ENCODE data around the gene CCN5.
A peak's percentile ranks its signal among the peaks of the same experiment; 100 is the strongest.

CCN5 gene

DNA sequence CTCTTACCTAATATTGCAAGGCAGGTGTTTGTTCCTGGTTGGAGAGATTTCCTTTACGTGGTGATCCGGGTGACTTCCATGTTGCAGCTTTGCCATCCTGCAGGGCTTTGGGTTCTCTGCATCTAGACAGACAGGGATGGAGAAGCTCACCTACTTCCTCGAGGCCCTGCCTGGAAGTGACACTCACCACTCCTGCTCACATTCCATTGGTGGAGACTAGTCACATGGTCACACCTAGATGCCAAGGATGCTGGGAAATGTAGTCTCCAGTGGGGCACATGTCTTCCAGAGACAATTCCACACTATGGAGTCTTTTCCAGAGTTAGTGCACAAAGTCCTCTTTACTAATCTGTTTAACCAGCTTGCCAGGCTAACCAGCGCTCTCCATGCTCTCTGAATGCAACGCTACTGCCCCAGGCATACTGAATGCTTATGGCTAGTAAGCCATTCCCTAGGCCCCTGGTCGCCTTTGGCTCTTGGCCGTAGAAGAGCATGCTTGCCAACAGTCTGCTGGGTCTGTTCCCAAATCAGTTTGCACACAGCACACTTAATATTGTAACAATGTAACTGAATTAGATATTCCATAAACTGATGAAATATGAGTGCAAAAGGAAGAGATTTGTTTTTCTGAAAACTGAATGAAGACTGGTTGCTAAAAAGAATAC, 23.8 kb downstream of the CCN5 start:
- DNase-seq = peak; percentile 88

DNA sequence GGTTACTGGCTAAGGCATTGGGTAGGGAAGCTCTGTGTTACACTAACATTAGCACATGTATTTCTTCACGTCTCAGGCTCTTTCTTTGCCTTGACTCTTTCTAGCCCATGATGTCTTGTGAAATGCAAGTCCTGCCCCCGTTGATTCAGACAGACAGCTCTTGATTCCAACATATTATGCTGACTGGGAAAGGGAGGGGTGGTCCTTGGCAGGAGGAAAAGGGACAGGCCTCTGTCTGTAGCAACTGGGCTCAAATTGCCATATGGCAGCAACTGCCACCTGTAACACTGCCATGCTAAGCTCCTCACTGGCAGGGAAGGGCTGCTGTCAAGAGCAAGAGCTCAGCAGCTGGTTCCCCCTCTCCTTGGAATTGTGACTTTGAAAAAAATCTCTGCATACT, 24.8 kb downstream of the CCN5 start:
- DNase-seq = no peak

DNA sequence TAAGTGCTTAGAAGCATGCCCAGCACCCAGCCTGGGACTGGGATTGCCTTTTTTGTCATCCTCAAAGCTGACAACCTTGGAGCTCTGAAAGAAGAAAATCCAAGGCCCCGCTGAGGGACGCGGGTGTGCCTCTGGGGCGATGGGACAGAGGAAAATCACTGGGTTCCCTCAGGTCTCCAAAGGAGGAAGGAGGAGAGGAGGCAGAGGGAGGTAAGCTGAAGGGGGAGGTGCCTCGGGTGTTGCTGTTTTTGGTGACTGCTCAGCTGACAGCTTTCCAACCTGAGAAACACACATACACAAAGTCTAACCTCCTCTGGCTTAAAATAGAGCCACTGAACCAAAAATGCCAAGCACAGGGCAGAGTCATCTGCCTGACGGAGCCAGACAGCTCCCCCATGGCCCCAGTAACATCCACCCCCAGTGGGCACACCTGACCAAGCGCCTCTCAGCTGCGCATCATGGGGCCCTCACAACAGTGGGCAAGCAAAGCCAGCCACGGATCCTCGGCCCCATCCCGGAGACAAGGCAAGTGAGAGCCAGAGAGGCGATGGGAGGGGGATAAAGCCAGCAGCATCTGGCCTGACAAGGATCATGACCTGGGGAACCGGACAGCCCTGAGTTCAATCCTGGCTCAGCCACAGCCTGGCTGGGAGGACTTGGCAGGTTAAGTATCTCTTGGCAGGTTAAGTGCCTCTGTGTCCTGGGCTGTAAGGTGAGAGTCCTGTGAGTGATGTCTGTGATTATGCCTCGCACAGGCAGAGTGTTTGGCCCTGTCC, 27.3 kb downstream of the CCN5 start:
- no peak for DNase-seq

DNA sequence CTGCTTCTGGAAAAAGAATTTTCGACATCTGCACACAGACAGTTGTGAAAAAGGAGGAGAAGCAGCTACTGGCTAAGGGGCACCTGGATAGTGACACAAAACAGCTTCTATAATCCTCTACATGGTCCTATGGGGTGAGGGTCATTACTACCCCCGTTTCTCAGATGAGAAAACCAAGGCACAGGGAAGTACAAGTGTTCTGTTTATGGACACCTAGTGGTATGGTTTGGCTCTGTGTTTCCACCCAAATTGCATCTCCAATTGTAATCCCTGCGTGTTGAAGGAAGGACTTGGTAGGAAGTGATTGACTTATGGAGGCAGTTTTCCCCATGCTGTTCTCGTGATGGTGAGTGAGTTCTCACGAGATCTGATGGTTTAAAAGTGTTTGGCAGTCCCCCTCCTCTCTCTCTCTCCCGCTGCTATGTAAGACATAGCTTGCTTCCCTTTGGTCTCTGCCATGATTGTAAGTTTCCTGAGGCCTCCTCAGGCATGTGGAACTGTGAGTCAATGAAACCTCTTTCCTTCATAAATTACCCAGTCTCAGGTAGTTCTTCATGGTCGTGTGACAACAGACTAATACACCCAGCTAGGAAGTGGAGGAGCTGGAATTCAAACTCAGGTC, 28.0 kb downstream of the CCN5 start:
- DNase-seq = no peak

DNA sequence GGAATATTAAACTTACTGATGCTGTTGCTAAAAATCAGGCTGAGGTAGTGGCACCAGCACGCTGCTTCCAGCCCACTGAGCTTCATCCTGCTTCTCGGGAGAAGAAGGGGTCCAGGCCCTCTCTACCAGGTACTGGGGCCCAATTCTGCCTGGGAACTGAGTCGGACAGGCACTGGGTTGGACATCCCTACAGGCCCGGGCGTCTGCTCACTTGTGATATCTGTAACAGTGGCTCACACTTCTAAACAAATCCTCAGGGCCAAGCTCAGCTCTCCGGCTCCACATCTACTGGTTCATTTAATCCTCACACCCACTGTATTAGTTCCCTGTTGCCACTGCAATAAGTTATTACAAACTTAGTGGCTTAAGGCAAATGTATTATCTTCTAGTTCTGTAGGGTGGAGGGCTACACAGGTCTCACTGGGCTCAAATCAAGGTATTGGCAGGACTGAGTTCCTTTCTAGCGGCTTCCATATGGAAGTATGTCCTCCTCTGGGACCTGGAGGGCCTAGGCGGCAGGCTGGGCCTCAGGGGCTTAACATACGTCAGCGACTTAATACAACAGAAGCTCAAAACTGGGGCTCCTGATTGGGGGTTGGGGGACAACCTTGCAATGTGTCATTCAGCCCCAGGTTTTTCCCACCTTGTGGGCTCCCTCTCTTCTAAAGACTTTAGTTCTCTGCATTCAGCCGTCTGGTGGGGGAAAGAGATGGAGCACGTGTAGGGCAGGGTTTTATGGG, 28.9 kb downstream of the CCN5 start:
- DNase-seq = no peak

DNA sequence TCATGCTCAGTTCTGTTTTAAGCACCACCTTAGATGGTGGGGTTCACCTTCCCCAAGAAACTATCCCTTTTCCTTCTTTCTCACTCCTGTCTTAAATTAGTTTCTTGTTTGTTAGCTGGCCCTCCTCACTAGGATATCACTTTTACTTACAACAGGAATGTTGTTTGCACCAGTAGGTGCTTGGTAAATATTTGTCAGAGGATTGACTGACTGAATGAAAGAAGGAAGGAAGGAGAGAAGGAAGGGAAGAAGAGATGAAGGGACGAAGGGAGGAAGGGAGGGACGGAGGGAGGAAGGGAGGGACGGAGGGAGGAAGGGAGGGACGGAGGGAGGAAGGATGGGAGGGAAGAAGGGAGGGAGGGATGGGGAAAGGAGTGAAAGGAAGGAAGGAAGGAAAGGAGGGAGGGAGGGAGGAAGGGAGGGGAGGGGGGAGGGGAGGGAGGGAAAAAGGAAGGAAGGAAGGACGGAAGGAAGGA, 30.0 kb downstream of the CCN5 start:
- no peak for DNase-seq

DNA sequence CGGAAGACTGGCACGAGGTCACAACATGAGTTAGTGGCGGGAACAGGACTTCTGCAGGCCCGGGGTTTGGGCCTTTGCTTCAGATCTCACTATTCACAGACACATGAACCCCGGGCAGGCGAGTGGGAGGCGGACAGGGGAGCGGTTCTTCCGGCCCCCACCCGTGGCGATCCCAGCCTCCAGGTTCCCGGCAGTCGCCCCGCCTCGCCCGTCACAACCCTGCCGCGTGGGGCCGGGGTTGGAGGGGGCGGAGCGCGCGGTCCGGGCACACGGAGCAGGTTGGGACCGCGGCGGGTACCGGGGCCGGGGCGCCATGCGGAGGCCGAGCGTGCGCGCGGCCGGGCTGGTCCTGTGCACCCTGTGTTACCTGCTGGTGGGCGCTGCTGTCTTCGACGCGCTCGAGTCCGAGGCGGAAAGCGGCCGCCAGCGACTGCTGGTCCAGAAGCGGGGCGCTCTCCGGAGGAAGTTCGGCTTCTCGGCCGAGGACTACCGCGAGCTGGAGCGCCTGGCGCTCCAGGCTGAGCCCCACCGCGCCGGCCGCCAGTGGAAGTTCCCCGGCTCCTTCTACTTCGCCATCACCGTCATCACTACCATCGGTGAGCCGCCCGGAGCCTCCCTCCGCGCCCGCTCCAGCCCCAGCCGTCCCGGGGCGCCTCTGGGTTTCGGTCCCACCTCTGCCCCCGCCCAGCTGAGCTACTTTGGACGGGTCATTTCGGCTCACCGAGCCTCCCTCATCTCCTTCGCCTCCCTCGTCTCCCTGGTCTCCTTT, 30.6 kb downstream of the CCN5 start, which contains the start of gene KCNK15:
KCNK15 (plus strand) TSS at position 268 of the 769 bp plus-strand sequence; CDS start at position 314, 46 bp downstream.
- peak in 1 of 2 experiments; percentile 76 for DNase-seq

DNA sequence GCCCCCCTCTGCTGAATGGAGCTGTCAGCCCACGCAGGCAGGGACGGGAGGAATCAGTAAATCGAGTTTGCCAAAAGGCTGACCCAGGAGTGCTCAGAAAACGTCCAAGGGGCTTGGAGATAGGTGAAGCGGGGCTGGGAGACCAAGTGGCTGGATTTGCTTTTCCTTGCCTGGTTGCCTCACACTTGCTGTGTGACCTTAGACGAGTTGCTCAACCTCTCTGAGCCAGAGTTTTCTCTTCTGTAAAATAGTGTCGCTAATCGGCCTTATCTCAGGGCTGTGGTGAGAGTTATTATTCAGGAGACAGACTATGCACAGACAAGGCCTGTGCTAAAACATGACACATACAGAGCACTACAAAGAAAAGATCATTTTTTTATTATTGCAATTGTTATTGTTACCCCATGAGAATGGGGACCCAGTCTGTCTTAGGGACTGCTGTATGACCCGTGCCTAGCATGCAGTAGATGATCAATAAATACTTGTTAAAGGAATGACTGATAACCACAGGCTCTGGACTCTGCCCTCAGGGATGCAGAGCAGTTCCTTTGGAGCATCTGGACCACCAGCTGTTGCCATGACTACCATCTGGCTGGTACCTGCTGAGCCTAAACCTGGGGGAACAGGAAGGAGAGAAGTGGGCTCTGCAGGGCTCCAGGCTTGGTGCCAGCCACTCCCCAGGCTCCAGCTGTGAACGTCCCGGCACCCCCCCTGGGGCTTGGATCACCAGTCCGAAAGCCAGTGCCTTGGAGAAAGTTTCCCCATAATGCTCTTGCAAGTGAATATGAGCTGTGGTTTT, 31.4 kb downstream of the CCN5 start:
- peak in 1 of 2 experiments; percentile 23 for DNase-seq

DNA sequence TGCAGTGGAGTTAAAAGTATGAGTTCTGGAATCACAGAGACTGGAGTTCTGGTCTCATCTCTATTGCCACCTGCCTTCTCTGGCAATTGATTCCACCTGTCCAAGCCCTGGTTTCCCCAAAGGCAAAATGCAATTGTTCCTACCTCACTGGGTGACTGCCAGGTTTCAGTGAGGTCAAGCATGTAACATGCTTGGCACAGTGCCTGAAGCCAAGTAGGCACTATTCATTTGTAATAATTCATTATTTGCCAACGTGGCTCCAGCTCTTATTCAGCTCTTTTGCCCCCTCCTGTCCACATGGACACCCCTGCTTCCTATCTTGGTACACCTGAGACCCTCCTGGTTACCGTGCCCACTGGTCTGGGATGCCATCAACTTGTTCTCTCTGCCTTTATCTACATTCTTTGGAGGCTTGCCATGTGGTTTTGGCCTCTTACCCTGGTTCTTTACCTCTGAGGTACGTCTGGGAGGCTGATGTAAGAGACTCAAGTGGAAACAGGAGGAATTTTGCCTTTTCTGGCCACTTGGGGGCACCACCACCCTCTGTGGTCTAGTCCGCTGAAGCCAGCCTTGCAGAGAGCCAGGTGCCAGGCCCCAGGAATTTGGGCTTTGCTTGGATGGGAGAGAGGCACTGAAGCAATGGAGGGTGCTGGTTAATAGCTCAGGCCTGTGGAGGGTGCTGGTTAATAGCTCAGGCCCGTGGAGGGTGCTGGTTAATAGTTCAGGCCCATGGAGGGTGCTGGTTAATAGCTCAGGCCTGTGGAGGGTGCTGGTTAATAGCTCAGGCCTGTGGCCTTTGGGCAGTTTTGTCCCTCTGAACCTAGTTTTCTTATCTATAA, 32.2 kb downstream of the CCN5 start:
- DNase-seq = peak; percentile 77 to 92

DNA sequence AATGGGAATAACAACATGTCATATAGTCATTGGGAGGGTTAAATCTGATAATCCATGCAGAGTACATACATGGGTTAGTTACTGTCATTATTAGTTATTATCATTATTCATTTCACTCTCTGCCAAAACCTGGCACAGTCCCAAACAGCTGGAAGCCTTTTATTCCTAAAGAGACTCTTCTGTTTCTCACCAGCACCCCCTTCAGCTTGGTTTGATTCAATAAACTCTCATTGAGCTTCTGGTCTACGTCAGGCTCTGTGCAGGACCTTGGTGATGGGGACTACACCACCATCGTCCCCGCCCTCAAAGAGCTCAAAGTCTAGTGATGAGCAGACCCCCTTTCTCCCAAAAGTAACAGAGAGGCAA, 32.8 kb downstream of the CCN5 start:
- DNase-seq = peak in 1 of 2 experiments; percentile 20

DNA sequence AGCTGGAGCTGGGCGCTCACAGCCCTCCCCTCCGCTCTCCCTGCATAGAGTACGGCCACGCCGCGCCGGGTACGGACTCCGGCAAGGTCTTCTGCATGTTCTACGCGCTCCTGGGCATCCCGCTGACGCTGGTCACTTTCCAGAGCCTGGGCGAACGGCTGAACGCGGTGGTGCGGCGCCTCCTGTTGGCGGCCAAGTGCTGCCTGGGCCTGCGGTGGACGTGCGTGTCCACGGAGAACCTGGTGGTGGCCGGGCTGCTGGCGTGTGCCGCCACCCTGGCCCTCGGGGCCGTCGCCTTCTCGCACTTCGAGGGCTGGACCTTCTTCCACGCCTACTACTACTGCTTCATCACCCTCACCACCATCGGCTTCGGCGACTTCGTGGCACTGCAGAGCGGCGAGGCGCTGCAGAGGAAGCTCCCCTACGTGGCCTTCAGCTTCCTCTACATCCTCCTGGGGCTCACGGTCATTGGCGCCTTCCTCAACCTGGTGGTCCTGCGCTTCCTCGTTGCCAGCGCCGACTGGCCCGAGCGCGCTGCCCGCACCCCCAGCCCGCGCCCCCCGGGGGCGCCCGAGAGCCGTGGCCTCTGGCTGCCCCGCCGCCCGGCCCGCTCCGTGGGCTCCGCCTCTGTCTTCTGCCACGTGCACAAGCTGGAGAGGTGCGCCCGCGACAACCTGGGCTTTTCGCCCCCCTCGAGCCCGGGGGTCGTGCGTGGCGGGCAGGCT, 35.1 kb downstream of the CCN5 start:
- peak in 1 of 2 experiments; percentile 27 for DNase-seq

DNA sequence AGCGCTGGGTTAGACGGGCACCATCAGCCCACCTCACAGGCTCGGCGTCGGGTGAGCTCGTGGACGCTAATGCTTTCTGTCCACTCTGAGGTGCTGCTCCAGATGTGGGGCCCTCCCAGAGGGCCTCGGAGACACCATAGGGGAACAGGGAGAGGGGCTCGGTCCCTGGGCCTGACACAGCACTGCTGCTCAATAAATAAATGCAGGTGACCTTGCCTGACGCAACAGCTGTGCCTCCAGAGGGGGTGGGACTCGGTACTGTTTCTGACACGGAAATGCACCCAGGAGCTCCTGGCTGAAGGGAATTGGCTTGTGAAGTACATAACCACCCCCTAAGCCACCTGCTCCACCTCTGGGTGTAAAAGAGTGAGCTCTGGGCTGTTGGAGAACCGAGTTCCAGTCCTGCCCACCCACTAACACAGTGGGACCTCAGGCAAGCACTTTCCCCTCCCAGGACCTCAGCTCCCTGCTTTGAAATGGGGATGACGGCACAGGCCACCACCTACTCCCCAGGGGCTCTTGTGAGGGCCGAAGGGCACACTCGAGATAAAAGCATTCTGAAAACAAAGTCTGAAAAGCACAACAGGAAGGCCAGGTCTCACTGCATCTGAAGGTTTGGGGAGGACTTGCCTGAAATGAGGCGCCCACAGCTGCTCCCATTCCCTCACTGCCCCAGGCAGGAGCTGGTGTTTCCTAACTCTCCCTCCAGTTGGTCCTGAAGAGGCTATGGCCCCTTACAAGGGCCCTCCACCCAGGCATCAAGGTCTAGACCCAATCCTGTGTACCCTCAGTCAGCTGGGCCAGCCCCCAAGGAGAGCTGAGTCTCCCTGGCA, 37.1 kb downstream of the CCN5 start:
- no peak for DNase-seq

DNA sequence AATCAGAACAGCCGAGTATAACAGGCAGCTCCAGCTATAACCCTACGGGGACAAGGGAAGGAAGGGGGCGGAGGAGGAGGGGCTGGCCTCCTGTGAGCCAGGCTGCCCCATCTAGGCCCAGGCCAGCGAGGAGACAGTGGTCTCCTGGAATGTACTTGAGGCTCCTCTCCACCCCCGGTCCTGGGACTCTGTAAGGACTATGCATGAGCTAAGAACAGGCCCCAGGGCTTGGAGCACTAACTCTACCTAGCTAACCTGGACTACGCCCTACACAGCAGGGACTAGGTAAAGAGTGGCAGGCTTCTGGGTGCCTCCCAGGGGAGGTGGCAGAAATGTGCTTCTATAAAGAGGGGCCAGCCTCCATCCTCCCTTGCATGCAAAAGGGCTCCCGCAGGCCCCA, 39.4 kb downstream of the CCN5 start:
- DNase-seq = no peak

DNA sequence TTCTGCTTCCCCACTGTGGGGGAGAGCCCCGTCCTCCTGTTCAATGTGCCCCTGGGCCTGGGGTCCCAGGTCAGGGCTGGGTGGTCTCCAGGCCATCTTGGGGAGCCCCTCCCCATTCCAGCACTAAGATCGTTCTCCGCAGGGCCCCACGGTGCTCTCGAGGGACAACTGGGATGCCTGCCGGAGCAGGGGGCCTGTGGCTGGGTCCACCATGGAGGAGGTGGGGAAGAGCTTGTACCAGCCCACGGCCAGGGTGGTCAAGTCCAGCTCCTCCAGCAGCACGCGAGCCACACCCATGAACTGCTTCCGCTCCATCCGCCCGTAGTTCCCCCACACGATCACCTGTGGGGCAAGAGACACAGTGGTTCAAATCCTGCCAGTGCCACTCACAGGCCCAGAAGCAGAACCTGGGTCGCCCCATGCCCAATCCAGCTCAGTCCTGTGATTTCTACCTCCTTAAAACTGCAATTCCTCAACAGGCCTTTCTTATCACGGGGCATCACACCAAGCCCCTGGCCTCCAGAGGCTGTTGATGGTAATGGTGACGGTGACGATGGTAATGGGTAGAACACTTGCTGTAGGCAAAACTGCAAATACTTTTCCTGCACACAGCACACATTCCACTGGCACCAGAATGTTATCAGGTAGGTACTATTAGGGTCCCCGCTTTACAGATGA, 41.0 kb downstream of the CCN5 start:
- no peak for DNase-seq

DNA sequence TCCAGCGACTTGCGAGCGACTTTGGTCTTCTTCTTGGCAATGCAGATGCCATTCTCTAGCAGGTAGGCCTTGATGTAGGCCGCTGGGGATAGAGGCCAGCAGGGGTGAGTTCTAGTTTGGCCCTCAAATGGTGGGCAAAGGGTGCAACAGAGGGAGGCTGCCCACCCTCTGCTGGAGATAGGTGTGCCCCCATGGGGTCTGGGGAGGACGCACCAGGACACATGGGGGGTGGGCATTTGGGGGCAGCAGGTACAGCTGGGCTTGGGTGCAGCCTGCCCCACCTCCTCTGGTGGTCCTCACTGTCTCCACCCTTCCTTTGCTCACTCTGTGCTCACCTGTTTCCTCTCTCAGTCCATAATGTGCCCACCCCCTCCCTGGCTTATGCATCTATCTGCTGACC, 41.8 kb downstream of the CCN5 start:
- DNase-seq = no peak

DNA sequence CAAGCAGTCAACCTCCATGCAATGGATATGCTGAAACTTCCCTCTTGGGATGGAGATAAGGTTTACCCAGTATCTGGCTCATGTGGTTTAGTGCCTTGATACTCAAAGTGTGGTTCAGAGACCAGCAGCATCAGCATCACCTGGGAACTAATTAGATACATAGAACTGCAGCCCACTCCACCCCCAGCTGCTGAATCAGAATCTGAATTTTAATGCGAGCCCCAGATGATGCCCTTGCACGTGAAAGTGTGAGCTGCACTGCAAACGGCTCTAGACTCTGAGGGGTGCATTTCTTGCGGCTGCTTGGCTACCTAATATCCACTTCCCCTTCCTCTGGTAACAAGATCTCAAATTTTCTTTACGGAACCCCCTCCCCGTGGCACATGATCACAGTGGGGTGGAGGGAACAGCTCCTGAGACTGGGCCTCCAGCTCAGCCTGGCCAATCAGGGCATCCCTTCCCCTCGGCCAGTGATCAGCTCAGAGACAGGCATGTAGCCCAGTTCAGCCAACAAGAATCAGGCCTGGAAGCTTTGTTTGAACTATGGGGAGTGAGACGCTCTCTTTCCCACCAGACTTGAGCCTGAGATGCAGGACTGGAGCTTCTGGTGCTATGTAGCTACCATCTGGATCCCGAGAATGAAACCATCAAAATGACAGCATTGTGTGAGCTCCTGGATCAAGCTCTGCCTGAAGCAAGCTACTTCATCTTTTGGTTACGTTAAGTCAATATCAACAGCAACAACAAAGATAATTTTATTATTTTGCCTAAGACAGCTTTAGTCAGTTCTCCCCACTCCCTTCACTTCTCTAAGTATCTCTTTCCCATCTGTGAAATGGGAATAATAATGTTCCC, 43.3 kb downstream of the CCN5 start:
- DNase-seq = no peak

DNA sequence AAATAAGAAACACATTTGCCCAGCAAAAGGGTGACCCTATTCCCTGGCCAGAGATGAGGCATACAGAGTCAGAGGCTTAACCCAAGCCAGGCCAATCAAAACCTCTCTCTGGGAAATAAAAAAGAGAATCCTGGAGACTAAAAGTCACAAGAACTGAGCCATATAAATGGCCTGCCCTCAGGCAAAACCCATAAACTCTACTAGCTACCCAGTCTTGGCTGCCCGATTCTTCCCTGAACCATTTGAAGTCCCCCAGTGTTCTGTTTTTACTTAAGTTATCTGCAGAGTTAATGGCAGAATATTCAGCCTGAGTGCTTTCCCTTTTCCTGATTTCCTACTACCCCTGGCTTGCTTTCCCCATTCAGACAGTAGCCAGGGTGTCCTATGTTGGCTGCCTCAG, 44.4 kb downstream of the CCN5 start:
- no peak for DNase-seq
